Astrocyte (in vitro differentiated cells and primary cell): ENCODE data around the gene IGF1R. TPM values are rescaled to one million over a fixed set of nuclear protein-coding genes. Genes with fewer than 3 reads are reported as not detected.

ENCODE experiments used
- DNase-seq: peaks from one replicate; pipeline ENCODE4 v3.0.0-alpha.2; 2010; ENCODE audit warnings: low read depth
- FAIRE-seq: peaks from 2 replicates; lab custom pipeline; 2011; peaks lifted over from hg19 to GRCh38; lab: Jason Lieb, UNC
- H2AFZ ChIP-seq: 2 replicates; pipeline ENCODE4 v1.6.0; 2012; ENCODE audit warnings: low read depth, low read length, inconsistent platforms
- H3K27ac ChIP-seq: 2 replicates; pipeline ENCODE4 v1.5.1; 2011; ENCODE audit warnings: low read depth, low read length, inconsistent platforms
- H3K27me3 ChIP-seq: 2 replicates; pipeline ENCODE4 v1.6.0; 2011; ENCODE audit warnings: low read length, inconsistent platforms; ENCODE audit not compliant: insufficient read depth
- H3K36me3 ChIP-seq: 2 replicates; pipeline ENCODE4 v1.5.1; 2011; ENCODE audit warnings: low read length, inconsistent platforms; ENCODE audit not compliant: insufficient read depth
- H3K4me1 ChIP-seq: 2 replicates; pipeline ENCODE4 v1.5.1; 2011; ENCODE audit warnings: low read length, inconsistent platforms; ENCODE audit not compliant: insufficient read depth
- H3K4me2 ChIP-seq: 2 replicates; pipeline ENCODE4 v1.6.0; 2012; ENCODE audit warnings: low read length, inconsistent platforms
- H3K4me3 ChIP-seq: 2 replicates; pipeline ENCODE4 v1.5.1; 2011; ENCODE audit warnings: low read depth, mild to moderate bottlenecking, low read length, inconsistent platforms; ENCODE audit not compliant: insufficient read depth
- H3K79me2 ChIP-seq: 2 replicates; pipeline ENCODE4 v1.6.0; 2012; ENCODE audit warnings: mild to moderate bottlenecking, low read length, inconsistent platforms; ENCODE audit not compliant: insufficient read depth
- H3K9ac ChIP-seq: 2 replicates; pipeline ENCODE4 v1.6.0; 2012; ENCODE audit warnings: mild to moderate bottlenecking, low read length, inconsistent platforms
- H3K9me3 ChIP-seq: 2 replicates; pipeline ENCODE4 v1.5.1; 2012; ENCODE audit warnings: low read depth, mild to moderate bottlenecking, low read length, inconsistent platforms; ENCODE audit not compliant: insufficient read depth
- H4K20me1 ChIP-seq: 2 replicates; pipeline ENCODE4 v1.6.0; 2012; ENCODE audit warnings: low read length, inconsistent platforms; ENCODE audit not compliant: insufficient read depth
- H3K27ac Mint-ChIP-seq: one replicate; pipeline ENCODE4 v1.8.0; 2021; ENCODE audit warnings: mild to moderate bottlenecking, mixed read lengths; ENCODE audit not compliant: unreplicated experiment
- H3K27me3 Mint-ChIP-seq: one replicate; pipeline ENCODE4 v1.8.0; 2021; ENCODE audit warnings: low read depth, mixed read lengths; ENCODE audit not compliant: unreplicated experiment
- H3K36me3 Mint-ChIP-seq: one replicate; pipeline ENCODE4 v1.8.0; 2021; ENCODE audit warnings: low read depth, mixed read lengths; ENCODE audit not compliant: unreplicated experiment
- H3K4me1 Mint-ChIP-seq: one replicate; pipeline ENCODE4 v1.8.0; 2021; ENCODE audit warnings: low read depth, mixed read lengths; ENCODE audit not compliant: unreplicated experiment
- H3K4me3 Mint-ChIP-seq: one replicate; pipeline ENCODE4 v1.8.0; 2021; ENCODE audit warnings: mild to moderate bottlenecking, moderate library complexity, mixed read lengths; ENCODE audit not compliant: unreplicated experiment
- H3K9me3 Mint-ChIP-seq: one replicate; pipeline ENCODE4 v1.8.0; 2021; ENCODE audit warnings: mild to moderate bottlenecking, mixed read lengths; ENCODE audit not compliant: unreplicated experiment
- CTCF ChIP-seq: IDR thresholded peaks from 2 replicates; pipeline ENCODE4 v1.5.1; 2011; ENCODE audit warnings: low read depth, mild to moderate bottlenecking, inconsistent platforms, low read length, moderate library complexity; ENCODE audit not compliant: insufficient read depth
- EZH2 ChIP-seq: IDR thresholded peaks from 2 replicates; pipeline ENCODE4 v1.6.1; 2012; ENCODE audit warnings: mild to moderate bottlenecking, low read length, inconsistent platforms; ENCODE audit not compliant: insufficient read depth
- total RNA-seq: library from RNA; stranded (reverse); gene quantifications from 2 replicates; pipeline ENCODE4 v1.2.1, GENCODE V29; 2021

Gene IGF1R
- total RNA-seq, 1 donor from 2014 or later, result 270 TPM

- Histone ChIP-seq H2AFZ (no peak overlapping the region), H3K27me3 (no peaks in the 10 kb centered on the region), H3K36me3 (peaks cover 54% of the 10 kb centered on the region), H3K4me2 (no peak overlapping the region), H3K4me3 (no peak overlapping the region), H4K20me1 (peaks cover 10% of the 10 kb centered on the region), H3K27ac (no peak overlapping the region), H3K9ac (no peak overlapping the region), H3K9me3 (no peaks in the 10 kb centered on the region), H3K4me1 (no peaks in the 10 kb centered on the region), H3K79me2 (peaks cover 7% of the 10 kb centered on the region)
- DNase-seq (no peak), FAIRE-seq (no peak)
- peaks cover 36% of the 10 kb centered on the region for H3K36me3 Mint-ChIP-seq
- no peaks in the 10 kb centered on the region for H3K9me3 Mint-ChIP-seq
- H3K27me3 Mint-ChIP-seq, result no peaks in the 10 kb centered on the region
- H3K4me3 Mint-ChIP-seq, result no peak overlapping the region
- peaks cover 3% of the 10 kb centered on the region for H3K4me1 Mint-ChIP-seq
- no peak overlapping the region for H3K27ac Mint-ChIP-seq
- no peak for TF ChIP-seq CTCF
Measured at GRCh38 chr15:98937413-98938104, 289.2 kb downstream of the IGF1R start.

GRCh38 chr15:98938105-98938417 is 289.7 kb downstream of the IGF1R start:
- Mint-ChIP-seq H3K9me3 (no peaks in the 10 kb centered on the region), H3K36me3 (peaks cover 40% of the 10 kb centered on the region)

More at GRCh38 chr15:98938105-98938417, 289.7 kb downstream of the IGF1R start:
- H3K27me3 Mint-ChIP-seq, result no peaks in the 10 kb centered on the region
- no peak for FAIRE-seq
- no peak overlapping the region for H3K27ac Mint-ChIP-seq
- Histone ChIP-seq H3K36me3 (peaks cover 51% of the 10 kb centered on the region), H3K4me3 (no peak overlapping the region), H3K4me2 (no peak overlapping the region), H3K9me3 (no peaks in the 10 kb centered on the region), H3K27me3 (no peaks in the 10 kb centered on the region), H3K79me2 (peaks cover 7% of the 10 kb centered on the region), H3K27ac (no peak overlapping the region), H4K20me1 (peaks cover 13% of the 10 kb centered on the region), H2AFZ (no peak overlapping the region), H3K9ac (no peak overlapping the region), H3K4me1 (peaks cover 5% of the 10 kb centered on the region)
- DNase-seq, result no peak
- peaks cover 7% of the 10 kb centered on the region for H3K4me1 Mint-ChIP-seq
- TF ChIP-seq EZH2 (no peak), CTCF (no peak)
- H3K4me3 Mint-ChIP-seq, result no peak overlapping the region
